Esophagus squamous epithelium (tissue), 5 donors: ENCODE measurements around the gene XCL2. TPM values are rescaled to one million over a fixed set of nuclear protein-coding genes. Genes with fewer than 3 reads are reported as not detected.
"Not testable (repeated sequence)": the region's sequence is repeated elsewhere in the genome, so short reads cannot be mapped to it uniquely, and the experiment has no call there.

ENCODE experiments used
- DNase-seq: peaks from one replicate; lab custom pipeline; 2025; lab: John Stamatoyannopoulos, UW
- H3K27ac ChIP-seq, 4 donors: fragments of 200-600 bp; sonication (generic); one replicate each; pipeline ENCODE4 v1.5.1; 2016 to 2019; ENCODE audit warnings: mild to moderate bottlenecking in 1 of 4
- H3K27me3 ChIP-seq, 4 donors: fragments of 200-600 bp; sonication (generic); 1 replicate in 3 of 4; 2 replicates in 1 of 4; pipeline versions ENCODE4 v1.5.1 to v1.6.0; 2017 to 2021; ENCODE audit warnings: antibody characterized with exemption in 1 of 4
- H3K36me3 ChIP-seq, 3 donors: fragments of 200-600 bp; sonication (generic); one replicate each; pipeline ENCODE4 v1.5.1; 2016 to 2019
- H3K4me1 ChIP-seq, 3 donors: fragments of 200-600 bp; sonication (generic); one replicate each; pipeline ENCODE4 v1.5.1; 2017 to 2019
- H3K4me3 ChIP-seq, 4 donors: fragments of 200-600 bp; sonication (generic); 1 replicate in 3 of 4; 2 replicates in 1 of 4; pipeline ENCODE4 v1.5.1; 2016 to 2019; ENCODE audit warnings: mild to moderate bottlenecking in 2 of 4, moderate library complexity in 1 of 4
- H3K9me3 ChIP-seq, 3 donors: fragments of 200-600 bp; sonication (generic); one replicate each; pipeline ENCODE4 v1.5.1; 2016 to 2019
- CTCF ChIP-seq, 6 experiments: fragments of 450-650 bp in 4 of 6; fragments of 200-600 bp in 2 of 6; sonication (generic) in 2 of 6; IDR thresholded peaks; one replicate each; pipeline ENCODE4 v1.5.1; 2016 to 2019; ENCODE audit warnings: antibody characterized with exemption in 6 of 6, mild to moderate bottlenecking in 4 of 6, moderate library complexity in 4 of 6
- POLR2A ChIP-seq, 4 donors: fragments of 450-650 bp; IDR thresholded peaks; one replicate each; pipeline ENCODE4 v1.6.1; 2017; ENCODE audit warnings: antibody characterized with exemption in 4 of 4, mild to moderate bottlenecking in 4 of 4, moderate library complexity in 3 of 4
- WGBS, 2 donors: methylation state at CpG; one replicate each; pipeline ENCODE4 v1.1.5; 2018; 5-methylcytosine and 5-hydroxymethylcytosine counted together
- intact Hi-C: fragments of 100-400 bp; cut with DNase I; formaldehyde crosslinking; loops from one replicate; pipeline ENCODE4 v1.15.0; 2022
- total RNA-seq, 4 donors: library from RNA; depleted of rRNA; stranded (reverse); fragments of >200 nt; gene quantifications; one replicate each; pipeline ENCODE4 v1.1.0, GENCODE V29; 2016
- donor health status: DM: yes; HTN: yes; CAD: no.

Gene XCL2
- total RNA-seq, 4 donors from 2014 or later, result 1.7 to 3.2 TPM; not detected in 2

- intact Hi-C loops, result loop anchor here (10.0 kb wide), 1 partner anchor 150 kb away; no protein-coding TSS in a partner anchor
- H3K36me3 ChIP-seq, result no peaks in the 10 kb centered on the region
- H3K27ac ChIP-seq, result no peak overlapping the region
- H3K4me3 ChIP-seq, result no peak overlapping the region
- TF ChIP-seq CTCF (IDR thresholded peaks at IDR 0.05), result no peak
- TF ChIP-seq POLR2A (IDR thresholded peaks at IDR 0.05), result no peak
- 35 to 37% methylated on average over 3 of the region's 3 CpGs for WGBS, 2 donors
- no peaks in the 10 kb centered on the region for H3K9me3 ChIP-seq
- no peaks in the 10 kb centered on the region for H3K27me3 ChIP-seq
- DNase-seq, result no peak
- no peaks in the 10 kb centered on the region for H3K4me1 ChIP-seq
Observed at GRCh38 chr1:168585191-168585590, 41.4 kb upstream of the XCL2 start.

- H3K4me1 ChIP-seq, result no peaks in the 10 kb centered on the region
- H3K27me3 ChIP-seq, result no peaks in the 10 kb centered on the region
- intact Hi-C loops, result loop anchor here (10.0 kb wide), 1 partner anchor 149 kb away; no protein-coding TSS in a partner anchor
- H3K36me3 ChIP-seq, result no peaks in the 10 kb centered on the region
- TF ChIP-seq POLR2A (IDR thresholded peaks at IDR 0.05), result no peak
- TF ChIP-seq CTCF (IDR thresholded peaks at IDR 0.05), result no peak
- H3K9me3 ChIP-seq, result no peaks in the 10 kb centered on the region
- WGBS, 2 donors, result 52 to 66% methylated on average over 6 of the region's 6 CpGs
- no peak for DNase-seq
- no peak overlapping the region for H3K27ac ChIP-seq
- H3K4me3 ChIP-seq, result no peak overlapping the region
Observed at GRCh38 chr1:168583571-168583970, 39.8 kb upstream of the XCL2 start.

GRCh38 chr1:168582688-168583336 lies 39.0 kb upstream of the XCL2 start:
- no peak for DNase-seq
- 47 to 49% methylated on average over 6 of the region's 6 CpGs for WGBS, 2 donors

GRCh38 chr1:168581817-168582572 lies 38.2 kb upstream of the XCL2 start:
- Histone ChIP-seq H3K27ac (no peak overlapping the region), H3K27me3 (no peaks in the 10 kb centered on the region), H3K4me1 (no peaks in the 10 kb centered on the region), H3K4me3 (no peak overlapping the region), H3K36me3 (no peaks in the 10 kb centered on the region), H3K9me3 (no peaks in the 10 kb centered on the region)
- TF ChIP-seq POLR2A (IDR thresholded peaks at IDR 0.05) (no peak), CTCF (IDR thresholded peaks at IDR 0.05) (no peak)
- WGBS, 2 donors, result 83 to 87% methylated on average over 4 of the region's 4 CpGs
- intact Hi-C loops, result loop anchor here (10.0 kb wide), 1 partner anchor 147 kb away; no protein-coding TSS in a partner anchor
- no peak for DNase-seq

More at GRCh38 chr1:168582688-168583336, 39.0 kb upstream of the XCL2 start:
- intact Hi-C loops, result loop anchor here (10.0 kb wide), 1 partner anchor 148 kb away; no protein-coding TSS in a partner anchor
- Histone ChIP-seq H3K4me1 (no peaks in the 10 kb centered on the region), H3K9me3 (no peaks in the 10 kb centered on the region), H3K36me3 (no peaks in the 10 kb centered on the region), H3K27me3 (no peaks in the 10 kb centered on the region), H3K27ac (no peak overlapping the region), H3K4me3 (no peak overlapping the region)
- TF ChIP-seq POLR2A (IDR thresholded peaks at IDR 0.05) (no peak), CTCF (IDR thresholded peaks at IDR 0.05) (no peak)

GRCh38 chr1:168580991-168581390 lies 37.2 kb upstream of the XCL2 start:
- not testable (repeated sequence) for DNase-seq, H3K4me1 ChIP-seq, H3K27ac ChIP-seq, H3K36me3 ChIP-seq, H3K27me3 ChIP-seq, H3K4me3 ChIP-seq, H3K9me3 ChIP-seq
- intact Hi-C loops, result loop anchor here (10.0 kb wide), 1 partner anchor 146 kb away; no protein-coding TSS in a partner anchor
- 80 to 82% methylated on average over 7 of the region's 7 CpGs for WGBS, 2 donors

GRCh38 chr1:168580290-168580689 lies 36.5 kb upstream of the XCL2 start:
- not testable (repeated sequence) for H3K27ac ChIP-seq, H3K4me1 ChIP-seq, DNase-seq, H3K4me3 ChIP-seq, H3K27me3 ChIP-seq, H3K9me3 ChIP-seq, H3K36me3 ChIP-seq
- intact Hi-C loops, result loop anchor here (10.0 kb wide), 1 partner anchor 145 kb away; no protein-coding TSS in a partner anchor
- 91 to 94% methylated on average over 2 of the region's 2 CpGs for WGBS, 2 donors

GRCh38 chr1:168578531-168579185 lies 34.9 kb upstream of the XCL2 start:
- H3K9me3 ChIP-seq, H3K4me1 ChIP-seq, DNase-seq, H3K27me3 ChIP-seq, intact Hi-C loops, H3K27ac ChIP-seq, H3K4me3 ChIP-seq, H3K36me3 ChIP-seq: not testable (repeated sequence)
- WGBS, 2 donors, result 68 to 81% methylated on average over 2 of the region's 2 CpGs

- H3K4me1 ChIP-seq, H3K27me3 ChIP-seq, intact Hi-C loops, H3K27ac ChIP-seq, DNase-seq, H3K9me3 ChIP-seq, H3K4me3 ChIP-seq, H3K36me3 ChIP-seq: not testable (repeated sequence)
- 58 to 79% methylated on average over 4 of the region's 6 CpGs for WGBS, 2 donors
Observed at GRCh38 chr1:168576245-168576688, 32.5 kb upstream of the XCL2 start, which contains the start of gene XCL1. TSS of gene XCL1 (plus strand) at chr1:168576605. CDS start at chr1:168576638, 33 bp downstream.
